Stimulated activated naive CD4-positive, alpha-beta T cell (primary cell): Measurements from ENCODE around the gene RTRAF.

Experiments
- DNase-seq, 6 experiments: peaks; one replicate each; lab custom pipeline; 2025; lab: John Stamatoyannopoulos, UW

The RTRAF gene

DNA sequence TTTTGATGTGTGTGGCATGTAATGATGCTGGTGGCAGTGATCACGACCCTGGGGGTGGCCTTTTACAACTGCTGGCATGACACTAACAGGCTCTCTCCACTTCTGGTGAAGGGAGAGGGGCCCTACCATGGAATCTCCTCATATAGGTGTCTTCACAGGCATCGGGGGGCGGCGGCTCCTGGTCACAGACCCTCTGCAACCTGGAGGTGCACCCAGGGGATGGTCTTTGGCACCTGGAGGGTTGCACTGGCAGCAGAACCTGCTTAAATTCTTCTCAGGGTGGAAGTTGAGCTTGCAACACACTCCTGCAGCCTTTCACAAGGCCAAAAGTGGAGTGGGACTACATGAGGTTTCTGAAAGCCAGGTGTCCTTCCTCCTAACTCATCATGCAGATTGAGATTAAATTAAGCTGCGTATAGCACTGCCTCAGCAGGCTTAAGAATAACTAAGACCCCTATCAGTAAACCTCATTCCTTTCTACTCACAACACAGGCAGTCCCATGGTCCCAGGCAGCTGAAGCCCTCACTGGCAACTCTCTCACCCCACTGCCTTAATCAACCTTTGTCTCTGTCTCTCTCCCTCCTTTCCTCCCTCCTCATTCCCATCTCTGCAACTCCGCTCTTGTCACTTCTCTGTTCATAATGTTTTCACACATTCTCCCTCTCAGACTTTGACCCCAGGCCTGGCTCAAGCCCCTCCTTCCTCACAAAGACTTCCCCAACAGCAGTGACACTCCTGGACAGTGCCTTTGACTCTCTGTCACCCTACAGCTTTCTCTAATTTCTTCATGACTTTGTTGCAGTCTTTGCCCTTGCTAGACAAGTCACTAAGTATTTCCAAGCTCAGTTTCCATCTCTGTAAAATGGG is 60.6 kb downstream of the RTRAF start:
- no peak for DNase-seq

- no peak for DNase-seq
Observed at GRCh38 chr14:52051251-52051650, 61.9 kb downstream of the RTRAF start.

- no peak for DNase-seq
Observed at GRCh38 chr14:52051871-52052270, 62.5 kb downstream of the RTRAF start.

DNA sequence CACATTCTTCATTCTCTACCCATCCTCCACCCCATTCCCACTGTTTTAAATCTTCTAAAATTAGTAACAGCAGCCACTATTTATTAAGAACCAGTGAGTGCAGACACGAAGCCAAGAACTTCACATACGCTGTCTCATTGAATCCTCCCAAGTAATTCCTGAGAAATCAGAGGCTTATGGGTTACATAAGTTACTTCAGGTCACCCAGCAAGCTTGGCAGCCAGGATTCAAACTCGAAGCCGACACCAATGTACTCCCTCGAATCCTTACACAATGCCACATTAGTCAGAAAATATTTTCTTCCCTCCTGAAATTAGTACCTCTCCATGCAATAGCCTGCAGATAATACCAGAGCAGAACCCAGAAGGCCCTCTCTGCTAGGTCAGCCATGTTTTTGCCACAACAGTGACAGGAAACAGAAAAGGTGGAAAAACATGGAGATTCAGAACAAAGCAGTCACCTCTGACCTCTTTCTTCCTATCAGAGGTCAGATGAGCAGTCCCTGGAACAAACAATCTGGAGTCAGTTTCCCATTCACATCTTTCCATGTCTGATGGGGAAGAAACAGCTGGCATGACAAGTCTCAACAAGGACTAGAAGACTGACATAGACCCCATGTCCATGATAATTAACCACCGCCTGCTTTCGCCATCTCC is 63.1 kb downstream of the RTRAF start:
- no peak for DNase-seq

- DNase-seq: no peak
Observed at GRCh38 chr14:52053044-52053443, 63.7 kb downstream of the RTRAF start.

- no peak for DNase-seq
Observed at GRCh38 chr14:52054678-52055077, 65.3 kb downstream of the RTRAF start.

GRCh38 chr14:52055167-52055566 is 65.8 kb downstream of the RTRAF start:
- no peak for DNase-seq

DNA sequence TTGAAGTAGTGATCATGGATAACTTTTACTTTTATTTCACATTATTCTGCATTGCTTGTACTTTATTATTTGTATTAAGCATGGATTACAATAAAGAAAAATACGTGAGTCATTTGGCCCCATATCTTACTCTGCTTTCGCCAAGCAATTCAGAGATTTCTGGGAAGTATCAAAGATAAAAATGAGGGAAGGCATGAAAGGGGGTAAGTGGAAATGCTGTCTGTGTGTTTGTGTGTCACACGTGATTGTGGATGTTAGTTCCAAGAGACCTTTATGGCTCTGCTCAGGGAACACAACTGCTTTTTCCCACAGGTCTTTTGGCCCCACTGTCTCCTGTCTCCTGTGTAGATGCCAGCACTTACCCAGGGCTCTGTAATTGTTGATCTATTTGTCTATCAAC is 69.0 kb downstream of the RTRAF start:
- no peak for DNase-seq

GRCh38 chr14:52059649-52060048 is 70.3 kb downstream of the RTRAF start:
- DNase-seq: no peak

DNA sequence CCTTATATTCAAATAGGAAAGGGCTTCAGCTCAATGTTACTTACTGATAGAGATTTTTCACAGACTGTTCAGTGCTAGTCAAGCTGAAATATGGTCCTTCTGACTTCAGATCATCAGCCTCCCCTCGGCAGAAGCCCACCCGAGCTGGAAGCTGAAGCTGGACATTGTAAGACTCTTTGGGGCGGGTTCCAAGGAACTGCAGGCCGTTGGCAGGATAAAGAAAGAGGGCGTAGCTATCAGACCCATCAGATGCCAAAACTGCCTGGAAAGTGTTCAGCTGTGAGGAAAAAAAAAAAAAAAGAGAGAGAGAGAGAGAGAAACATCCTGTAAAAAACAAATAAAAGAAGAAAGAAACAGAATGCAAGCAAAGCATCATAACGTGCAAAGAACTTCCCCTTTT is 70.7 kb downstream of the RTRAF start:
- no peak for DNase-seq
